Measurements from ENCODE around the gene CTU2. TPM values are rescaled to one million over a fixed set of nuclear protein-coding genes. Genes with fewer than 3 reads are reported as not detected.

Gene CTU2
- total RNA-seq, 1 experiment from 2014 or later = 39.5 TPM

DNA sequence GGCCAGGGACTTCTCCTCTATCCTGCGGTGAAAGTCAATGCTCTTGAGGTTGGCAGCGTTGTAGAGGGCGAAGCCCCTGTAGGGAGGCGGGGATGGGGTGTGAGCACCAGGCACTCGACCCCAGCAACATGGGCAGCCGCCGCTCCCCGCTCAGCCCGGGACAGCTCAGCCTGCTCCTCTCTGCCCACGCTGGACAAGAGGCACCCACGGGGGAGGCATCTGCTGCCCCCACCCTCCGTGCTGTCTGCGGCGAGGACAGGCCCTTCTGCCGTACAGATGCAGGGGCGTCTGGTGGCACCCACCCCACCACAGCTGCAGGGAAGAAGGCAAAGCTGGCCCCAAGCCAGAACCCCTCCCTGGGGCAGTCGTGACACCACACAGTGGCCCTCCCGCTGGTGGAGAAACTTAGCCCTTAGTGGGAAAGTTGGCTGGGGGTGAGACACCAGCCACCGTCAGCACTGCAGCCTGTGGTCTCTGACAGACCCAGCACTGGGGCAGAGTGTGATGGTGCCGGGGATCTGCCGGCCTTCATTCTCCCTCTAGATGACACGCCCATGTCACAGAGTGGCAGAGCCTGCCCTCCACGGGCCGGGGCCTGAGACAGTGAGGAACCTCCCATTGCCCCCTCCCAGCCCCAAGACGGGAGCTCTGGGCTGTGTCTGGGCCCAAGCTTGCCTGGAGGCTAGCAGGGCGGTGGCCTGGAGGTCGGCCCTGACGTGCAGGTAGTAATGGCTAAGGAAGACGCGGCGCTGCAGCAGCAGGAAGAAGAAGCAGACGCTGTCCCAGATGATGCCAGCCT is 19.5 kb downstream of the CTU2 start:
- intact Hi-C loops (cut with micrococcal nuclease; ENCODE audit: unreplicated experiment) = no loop called here
- no TSS peak for BruUV-seq (replicated peaks)

GRCh38 chr16:88726408-88726749 is 20.1 kb downstream of the CTU2 start:
- no peak for TF ChIP-seq CTCF (IDR thresholded peaks at IDR 0.05; ENCODE audit: unreplicated experiment)
- no peak overlapping the region for H3K27ac Mint-ChIP-seq (ENCODE audit: unreplicated experiment)
- H3K4me1 Mint-ChIP-seq (ENCODE audit: low read depth, unreplicated experiment) = peaks cover 6% of the 10 kb centered on the region
- no TSS peak for BruUV-seq (replicated peaks)
- intact Hi-C loops (cut with micrococcal nuclease; ENCODE audit: unreplicated experiment) = no loop called here
- DNase-seq = no peak
- CTCF ChIA-PET = no interaction called here
- H3K4me3 Mint-ChIP-seq (ENCODE audit: low read depth, unreplicated experiment) = no peak overlapping the region
- H3K36me3 Mint-ChIP-seq (ENCODE audit: insufficient read depth, unreplicated experiment) = peaks cover 74% of the 10 kb centered on the region
- H3K27me3 Mint-ChIP-seq (ENCODE audit: unreplicated experiment) = no peaks in the 10 kb centered on the region
- no peaks in the 10 kb centered on the region for H3K9me3 Mint-ChIP-seq (ENCODE audit: low read depth, unreplicated experiment)

More for the DNA sequence above, 19.5 kb downstream of the CTU2 start:
- DNase-seq = no peak
- Mint-ChIP-seq H3K27ac (ENCODE audit: unreplicated experiment) (no peak overlapping the region), H3K36me3 (ENCODE audit: insufficient read depth, unreplicated experiment) (peaks cover 75% of the 10 kb centered on the region), H3K4me1 (ENCODE audit: low read depth, unreplicated experiment) (no peaks in the 10 kb centered on the region), H3K9me3 (ENCODE audit: low read depth, unreplicated experiment) (no peaks in the 10 kb centered on the region), H3K27me3 (ENCODE audit: unreplicated experiment) (no peaks in the 10 kb centered on the region), H3K4me3 (ENCODE audit: low read depth, unreplicated experiment) (no peak overlapping the region)
- TF ChIP-seq CTCF (IDR thresholded peaks at IDR 0.05; ENCODE audit: unreplicated experiment) = no peak
- CTCF ChIA-PET = no interaction called here

- no peak overlapping the region for H3K27ac Mint-ChIP-seq (ENCODE audit: unreplicated experiment)
Observed at GRCh38 chr16:88726981-88727380, 20.7 kb downstream of the CTU2 start.

GRCh38 chr16:88727871-88728270 is 21.6 kb downstream of the CTU2 start:
- Mint-ChIP-seq H3K36me3 (ENCODE audit: insufficient read depth, unreplicated experiment) (peaks cover 78% of the 10 kb centered on the region), H3K4me3 (ENCODE audit: low read depth, unreplicated experiment) (no peak overlapping the region), H3K9me3 (ENCODE audit: low read depth, unreplicated experiment) (no peaks in the 10 kb centered on the region), H3K27ac (ENCODE audit: unreplicated experiment) (no peak overlapping the region), H3K27me3 (ENCODE audit: unreplicated experiment) (no peaks in the 10 kb centered on the region), H3K4me1 (ENCODE audit: low read depth, unreplicated experiment) (peaks cover 8% of the 10 kb centered on the region)
- no TSS peak for BruUV-seq (replicated peaks)
- DNase-seq = no peak
- CTCF ChIA-PET = no interaction called here
- no peak for TF ChIP-seq CTCF (IDR thresholded peaks at IDR 0.05; ENCODE audit: unreplicated experiment)
- intact Hi-C loops (cut with micrococcal nuclease; ENCODE audit: unreplicated experiment) = no loop called here

More at GRCh38 chr16:88726981-88727380, 20.7 kb downstream of the CTU2 start:
- CTCF ChIA-PET = no interaction called here
- Mint-ChIP-seq H3K9me3 (ENCODE audit: low read depth, unreplicated experiment) (no peaks in the 10 kb centered on the region), H3K4me1 (ENCODE audit: low read depth, unreplicated experiment) (peaks cover 8% of the 10 kb centered on the region), H3K27me3 (ENCODE audit: unreplicated experiment) (no peaks in the 10 kb centered on the region), H3K4me3 (ENCODE audit: low read depth, unreplicated experiment) (no peak overlapping the region), H3K36me3 (ENCODE audit: insufficient read depth, unreplicated experiment) (peaks cover 79% of the 10 kb centered on the region)
- TF ChIP-seq CTCF (IDR thresholded peaks at IDR 0.05; ENCODE audit: unreplicated experiment) = no peak
- no peak for DNase-seq
- intact Hi-C loops (cut with micrococcal nuclease; ENCODE audit: unreplicated experiment) = no loop called here
- BruUV-seq (replicated peaks) = no TSS peak
